NCI-H1417 (cell line): Measurements from ENCODE around the gene TNS2.

Experiments
- DNase-seq, 3 experiments: peaks; one replicate each; lab custom pipeline; 2025; lab: John Stamatoyannopoulos, UW

Gene TNS2

DNA sequence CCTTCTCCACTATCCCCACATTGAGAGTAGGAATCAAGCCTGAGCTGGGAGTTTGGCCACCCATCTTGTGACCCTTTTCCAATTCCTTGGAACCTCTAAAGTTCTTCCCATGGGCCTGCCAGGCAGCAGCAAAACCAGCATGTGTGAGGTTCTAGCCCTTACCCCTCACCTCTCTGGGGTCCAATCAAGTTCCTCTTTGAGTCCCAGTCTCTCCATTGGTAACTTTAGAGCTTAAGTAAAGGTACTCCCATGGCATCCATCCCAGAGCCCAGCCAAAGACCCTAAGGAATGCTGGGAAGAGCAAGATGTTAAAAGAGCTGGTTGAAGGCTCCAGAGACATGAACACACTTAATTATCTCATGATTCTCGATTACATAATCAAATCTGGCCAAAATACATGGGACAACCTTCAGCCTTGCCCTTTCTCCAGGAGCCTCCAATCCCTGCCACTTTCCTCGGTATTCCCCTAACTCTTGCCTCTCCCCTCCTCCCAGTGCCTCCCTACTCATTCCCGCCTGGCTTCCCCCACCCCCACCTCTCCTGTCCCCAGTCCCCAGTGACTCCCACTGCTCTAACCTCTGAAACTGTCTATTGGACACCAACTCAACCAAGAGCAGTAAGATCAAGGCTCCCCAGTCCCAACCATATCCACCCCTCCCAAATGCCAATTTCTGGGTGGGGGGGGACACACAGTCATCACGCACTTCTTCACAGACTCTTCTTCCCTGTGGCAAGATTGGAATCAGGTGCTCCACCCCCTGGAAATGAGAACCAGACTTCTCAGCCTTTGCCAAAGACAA is 4.8 kb upstream of the TNS2 start:
- DNase-seq, result no peak

DNA sequence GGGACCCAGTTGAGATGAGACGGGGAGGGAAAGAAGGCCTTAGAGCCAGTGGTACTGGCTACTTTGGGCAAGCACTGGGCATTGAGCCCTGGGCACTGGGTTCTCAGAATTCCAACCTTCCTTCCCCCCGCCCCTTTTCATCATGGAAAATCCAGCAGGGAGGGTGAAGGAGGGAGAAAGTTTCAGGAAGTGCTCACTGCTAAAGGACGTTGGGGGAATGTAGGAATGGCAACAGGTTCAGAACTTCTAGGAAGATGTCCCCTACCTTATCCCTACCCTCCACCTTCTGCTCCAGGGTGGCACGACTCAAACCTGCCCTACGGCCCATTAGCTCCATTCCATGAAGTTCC is 4.2 kb upstream of the TNS2 start:
- no peak for DNase-seq

DNA sequence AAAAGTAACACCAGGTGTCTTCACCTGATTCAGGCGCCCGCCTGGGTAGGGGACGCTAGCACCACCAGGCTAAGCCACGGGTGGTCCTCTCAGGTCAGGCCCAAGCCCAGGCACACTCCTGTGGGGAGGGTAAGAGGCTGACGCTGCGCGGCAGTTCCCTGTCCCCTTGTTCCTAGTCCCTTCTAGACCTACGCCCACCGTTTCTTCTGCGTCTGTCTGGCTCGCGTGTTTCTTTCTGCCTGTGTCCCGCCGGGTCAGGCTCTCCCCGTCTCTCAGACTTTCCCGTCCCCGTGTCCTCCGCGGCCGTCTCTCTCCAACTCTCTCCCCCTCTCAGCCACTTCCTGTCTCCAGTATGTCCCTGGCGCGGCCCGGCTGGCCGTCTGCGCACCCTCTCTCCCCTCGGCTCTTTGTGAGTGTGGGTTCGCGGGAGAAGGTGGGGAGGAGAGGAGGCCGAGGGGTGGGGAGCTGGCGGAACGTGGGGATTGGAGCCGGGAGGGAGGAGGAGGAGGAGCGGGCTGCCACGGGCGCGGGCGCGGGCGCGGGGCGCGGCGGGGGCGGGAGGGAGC is 3.1 kb upstream of the TNS2 start:
- peak; percentile 62 to 90 (median 88) for DNase-seq

DNA sequence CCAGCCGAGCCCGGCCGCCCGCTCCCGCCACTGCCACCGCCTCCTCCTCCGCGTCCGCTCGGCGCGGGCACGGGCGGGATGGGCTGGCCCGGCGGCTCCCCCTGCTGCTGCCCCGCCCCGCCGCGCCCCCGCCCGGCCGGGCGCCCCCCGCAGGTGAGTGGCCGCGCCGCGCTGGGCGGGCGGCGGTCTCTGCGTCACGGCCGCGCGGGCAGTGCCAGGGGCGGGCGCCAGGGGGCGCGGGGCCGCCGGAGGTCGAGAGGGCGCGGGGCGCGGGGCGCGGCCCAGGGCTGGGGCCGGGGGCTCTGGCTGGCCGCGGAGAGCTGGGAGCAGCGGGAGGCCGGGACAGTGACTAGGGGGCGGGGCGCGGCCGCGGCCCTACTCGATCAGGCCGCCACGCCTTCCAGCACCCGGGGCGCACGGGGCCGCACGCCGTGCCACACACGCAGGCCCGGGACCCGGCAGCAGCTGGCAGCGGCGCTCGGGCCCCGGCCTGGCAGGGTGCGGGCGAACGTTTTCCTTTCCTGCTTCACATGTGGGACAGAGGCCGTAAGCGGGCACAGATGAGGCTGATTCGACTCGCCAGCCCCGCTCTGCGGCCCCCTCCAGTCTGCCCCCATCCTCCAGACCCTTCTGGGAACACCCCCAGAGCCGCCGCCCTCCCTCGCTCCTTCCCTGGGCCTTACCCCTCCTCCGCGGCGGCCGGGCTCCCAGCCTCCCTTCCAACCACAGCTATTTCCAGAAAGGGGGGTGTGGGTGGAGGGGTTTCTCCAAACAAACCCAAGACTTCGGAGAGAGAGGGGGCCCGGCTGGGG is 2.4 kb upstream of the TNS2 start:
- DNase-seq, result peak; percentile 62 to 90 (median 88)

DNA sequence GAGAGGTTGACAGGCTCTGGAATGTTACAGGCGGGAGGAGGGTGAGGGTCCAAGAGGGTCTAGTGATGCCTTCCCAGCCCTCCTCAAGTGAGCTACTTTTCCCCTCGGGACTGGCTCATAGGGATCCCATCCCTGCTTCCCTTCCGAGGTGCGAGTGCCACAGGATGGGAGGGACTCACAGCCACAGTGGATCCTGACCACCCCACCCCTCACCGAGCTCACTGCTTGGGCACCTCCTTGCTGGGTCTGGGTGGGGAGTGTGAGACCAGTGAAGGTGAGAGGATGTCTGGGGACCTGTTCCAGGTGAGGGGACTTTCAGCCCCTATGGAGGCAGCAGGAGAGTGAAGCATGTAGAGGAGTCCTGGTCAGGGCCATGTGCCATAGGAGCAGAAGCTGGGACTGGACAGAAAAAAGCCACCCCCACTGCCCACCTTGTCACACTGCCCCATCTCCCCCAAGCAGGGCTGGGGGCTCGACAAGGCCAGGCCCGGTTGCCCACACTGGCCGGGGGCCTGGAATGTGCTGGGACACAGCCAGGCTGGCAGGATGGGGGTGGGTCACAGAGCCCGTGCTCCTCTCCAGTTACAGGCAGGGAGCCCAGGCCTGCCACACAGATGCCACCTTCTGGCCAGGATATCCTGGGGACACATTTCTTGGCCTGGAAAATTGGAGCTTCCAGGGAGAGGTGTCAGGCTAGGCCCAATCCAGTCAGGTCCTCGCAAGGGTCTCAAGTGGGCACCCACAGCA is 1.7 kb upstream of the TNS2 start:
- peak in 2 of 3 experiments; percentile 51 to 57 for DNase-seq

DNA sequence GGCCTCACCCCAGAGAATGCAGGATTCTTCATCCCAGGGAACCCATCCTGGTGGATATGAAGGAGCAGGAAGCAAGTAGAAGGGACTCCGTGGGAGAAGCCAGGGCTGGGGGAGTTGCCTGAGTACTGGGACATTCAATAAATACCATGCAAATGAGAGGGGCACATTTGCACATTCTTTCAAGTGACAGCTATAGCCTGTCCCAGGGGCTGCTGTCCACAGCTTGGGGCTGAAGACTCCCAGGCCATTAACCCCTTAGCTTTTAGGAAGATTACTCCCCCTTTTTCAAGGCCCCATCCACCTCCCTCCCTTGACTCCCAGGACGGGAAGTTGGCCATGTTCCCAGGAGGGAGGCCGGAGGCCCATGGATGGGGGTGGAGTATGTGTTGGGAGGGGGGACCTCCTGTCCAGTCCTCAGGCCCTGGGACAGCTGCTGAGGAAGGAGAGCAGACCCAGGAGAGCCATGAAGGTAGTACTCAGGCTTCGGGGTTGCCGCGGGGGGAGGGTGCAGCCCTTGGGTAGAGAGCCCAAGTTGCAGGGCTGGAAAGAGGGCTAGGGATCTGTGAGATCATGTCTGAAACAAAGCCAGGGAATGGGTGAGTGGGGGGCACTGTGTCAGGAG is 974 bp upstream of the TNS2 start:
- no peak for DNase-seq

DNA sequence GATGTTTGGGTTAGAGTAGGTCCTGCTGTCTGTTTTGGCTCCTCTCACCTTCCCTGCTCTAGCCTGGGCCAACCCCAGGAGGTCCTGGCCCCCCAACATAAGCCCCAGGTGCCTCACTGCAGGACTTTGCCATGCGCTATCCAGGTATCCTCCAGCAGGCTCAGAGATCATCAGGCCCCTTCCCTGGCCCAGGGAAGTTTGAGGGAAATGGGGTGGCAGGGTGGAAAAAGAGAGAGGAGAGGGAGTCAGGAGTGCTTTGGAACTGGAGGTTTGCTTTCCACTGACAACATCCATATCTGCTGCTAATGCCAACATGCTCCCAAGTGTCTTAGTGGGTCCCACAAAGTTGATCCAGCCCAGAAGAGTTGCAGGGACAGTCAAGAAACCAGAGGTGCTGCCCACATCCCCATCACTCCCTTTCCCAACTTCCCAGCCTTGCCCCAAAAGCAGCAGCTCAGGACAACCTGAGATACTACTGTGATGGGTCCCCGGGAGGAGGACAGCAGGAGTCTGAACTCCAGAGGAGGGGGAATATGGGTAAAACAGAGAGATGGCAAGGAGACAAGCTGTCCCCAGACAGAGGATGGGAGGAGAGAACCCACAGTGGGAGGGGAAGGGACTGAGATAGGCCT is 677 bp downstream of the TNS2 start:
- no peak for DNase-seq

DNA sequence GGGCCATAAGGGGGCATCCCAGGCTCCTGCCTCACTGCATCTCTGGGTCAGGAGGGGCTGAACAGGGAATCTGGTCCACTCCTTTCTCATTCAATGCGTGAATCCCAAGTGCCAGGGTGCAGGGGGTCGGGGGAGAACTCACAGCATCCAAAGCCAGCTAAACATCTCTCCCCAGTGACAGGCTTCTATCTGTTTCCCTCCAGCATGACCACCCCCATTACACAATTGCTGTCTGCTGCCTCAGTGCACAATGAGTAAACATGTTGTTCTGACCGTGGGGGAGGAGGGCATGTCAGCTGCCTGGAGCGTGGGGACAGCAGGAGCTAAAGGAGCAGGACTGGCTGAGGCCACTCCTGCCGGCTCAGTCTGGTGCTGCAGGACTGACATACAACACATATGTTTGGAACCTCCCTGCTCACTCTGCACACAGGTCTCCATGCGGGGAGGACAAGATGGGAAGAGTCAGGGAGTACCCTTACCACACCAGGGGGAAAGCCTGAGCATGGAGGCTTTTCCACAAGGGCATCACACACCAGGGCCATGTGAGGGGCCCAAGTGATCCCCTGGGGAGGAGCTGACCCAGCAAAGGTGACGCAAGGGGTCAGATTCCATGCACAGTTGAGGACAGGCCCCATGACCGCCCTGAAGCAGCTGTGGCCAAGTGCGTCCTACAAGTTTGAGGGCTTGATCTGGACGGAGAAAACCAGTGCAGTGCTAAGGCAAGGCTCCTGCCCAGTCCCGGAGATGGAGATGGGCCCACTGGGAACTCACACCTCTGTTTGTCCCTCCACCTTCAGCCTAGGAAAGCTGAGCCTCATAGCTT is 1.4 kb downstream of the TNS2 start:
- peak in 2 of 3 experiments; percentile 56 to 81 for DNase-seq

DNA sequence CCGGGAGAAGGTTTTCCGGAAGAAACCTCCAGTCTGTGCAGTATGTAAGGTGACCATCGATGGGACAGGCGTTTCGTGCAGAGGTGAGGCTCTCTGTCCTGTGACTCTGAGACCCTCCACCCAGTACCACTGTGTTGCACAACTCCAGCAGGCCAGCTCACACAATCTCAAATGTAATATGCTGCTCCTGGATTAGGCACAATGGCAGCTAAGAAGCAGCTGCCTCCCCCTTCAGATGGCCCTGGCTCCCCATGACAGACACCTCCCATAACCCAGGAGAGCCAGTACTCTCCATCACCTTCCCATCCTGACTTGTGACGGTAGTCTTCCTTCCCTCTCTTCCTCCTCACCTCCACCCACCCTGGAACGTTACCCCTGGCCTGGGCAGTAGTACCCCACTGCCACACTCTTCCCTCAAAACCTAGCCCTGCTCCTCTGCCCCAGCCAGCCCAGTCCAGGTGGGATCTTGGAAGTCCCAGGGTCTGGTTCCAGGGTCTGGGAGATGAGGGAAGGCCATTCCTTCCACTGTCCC is 2.1 kb downstream of the TNS2 start:
- no peak for DNase-seq

DNA sequence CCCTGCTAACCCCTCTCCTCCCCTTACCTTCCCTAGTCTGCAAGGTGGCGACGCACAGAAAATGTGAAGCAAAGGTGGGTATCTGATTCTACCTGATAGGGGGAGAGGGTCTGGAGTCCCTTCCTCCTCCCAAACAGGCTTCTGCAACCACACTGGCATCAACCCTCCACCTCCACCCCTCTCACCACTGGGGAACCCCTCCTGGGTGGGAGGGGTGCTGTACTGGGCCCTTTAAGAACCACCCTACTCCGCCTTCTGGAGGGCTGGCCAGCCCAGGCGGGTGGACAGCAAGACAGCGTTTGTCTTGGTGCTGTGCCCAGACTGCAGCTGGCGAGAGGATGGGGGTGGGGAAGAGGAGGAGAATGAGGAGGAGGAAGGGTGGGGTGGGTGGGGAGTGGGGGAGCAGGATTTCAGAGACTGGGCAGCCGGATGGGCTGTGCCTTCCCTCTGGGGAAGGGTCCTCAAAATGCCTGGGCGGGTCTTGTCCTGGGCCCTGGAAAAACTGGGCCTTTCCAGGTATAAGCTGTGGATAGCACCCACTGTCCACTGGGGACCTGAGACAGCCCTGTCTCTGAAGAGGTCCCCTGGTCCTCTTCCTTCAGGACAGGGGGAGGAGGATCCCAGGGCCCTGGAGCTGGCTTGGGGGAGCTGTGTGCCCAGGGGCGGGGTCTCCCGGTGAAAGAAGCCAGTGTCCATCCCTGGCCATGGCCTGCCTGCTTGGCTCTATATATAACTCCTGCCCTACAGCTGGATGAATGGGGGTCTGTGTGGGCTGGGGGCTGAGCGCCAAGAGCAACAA is 2.8 kb downstream of the TNS2 start:
- DNase-seq, result peak in 2 of 3 experiments; percentile 32 to 56

DNA sequence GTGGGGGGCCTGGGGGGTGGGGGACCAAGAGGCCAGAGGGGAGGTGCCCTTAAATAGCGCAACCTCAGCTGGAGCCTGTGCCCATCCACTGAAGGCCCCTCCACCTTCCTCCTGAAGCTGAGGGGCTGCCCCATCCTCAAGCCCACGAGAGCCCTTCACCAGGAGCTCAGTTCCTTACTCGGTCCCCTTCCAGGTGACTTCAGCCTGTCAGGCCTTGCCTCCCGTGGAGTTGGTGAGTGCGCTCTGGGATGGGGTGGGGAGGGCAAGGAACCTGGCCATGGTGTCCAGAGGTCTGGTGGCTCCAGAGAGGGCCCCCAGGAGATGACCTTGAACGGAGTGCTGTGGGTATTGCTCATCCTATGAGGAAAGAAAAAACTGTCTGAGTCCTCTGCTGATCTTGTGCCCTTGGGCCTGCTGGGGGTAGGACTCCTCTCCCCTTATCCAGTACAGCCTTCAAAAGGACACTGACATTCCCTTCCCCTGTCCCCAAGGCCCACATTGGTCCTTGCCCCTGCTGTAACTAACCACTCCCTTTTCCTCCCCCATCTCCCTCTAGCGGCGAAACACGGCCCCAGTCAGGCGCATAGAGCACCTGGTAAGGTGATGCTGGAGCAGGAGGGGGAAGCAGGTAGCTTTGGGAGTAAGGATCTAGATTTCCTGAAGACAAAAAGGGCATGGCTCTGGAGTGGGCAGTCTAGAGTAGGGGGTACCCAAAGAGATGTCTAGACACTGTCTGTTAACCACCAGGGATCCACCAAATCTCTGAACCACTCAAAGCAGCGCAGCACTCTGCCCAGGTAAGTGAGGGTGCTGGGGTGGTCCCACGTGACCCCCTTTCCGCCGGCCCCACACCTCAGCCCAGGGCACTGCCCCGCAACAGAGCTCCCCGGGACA is 3.6 kb downstream of the TNS2 start:
- peak; percentile 81 to 88 (median 85) for DNase-seq

DNA sequence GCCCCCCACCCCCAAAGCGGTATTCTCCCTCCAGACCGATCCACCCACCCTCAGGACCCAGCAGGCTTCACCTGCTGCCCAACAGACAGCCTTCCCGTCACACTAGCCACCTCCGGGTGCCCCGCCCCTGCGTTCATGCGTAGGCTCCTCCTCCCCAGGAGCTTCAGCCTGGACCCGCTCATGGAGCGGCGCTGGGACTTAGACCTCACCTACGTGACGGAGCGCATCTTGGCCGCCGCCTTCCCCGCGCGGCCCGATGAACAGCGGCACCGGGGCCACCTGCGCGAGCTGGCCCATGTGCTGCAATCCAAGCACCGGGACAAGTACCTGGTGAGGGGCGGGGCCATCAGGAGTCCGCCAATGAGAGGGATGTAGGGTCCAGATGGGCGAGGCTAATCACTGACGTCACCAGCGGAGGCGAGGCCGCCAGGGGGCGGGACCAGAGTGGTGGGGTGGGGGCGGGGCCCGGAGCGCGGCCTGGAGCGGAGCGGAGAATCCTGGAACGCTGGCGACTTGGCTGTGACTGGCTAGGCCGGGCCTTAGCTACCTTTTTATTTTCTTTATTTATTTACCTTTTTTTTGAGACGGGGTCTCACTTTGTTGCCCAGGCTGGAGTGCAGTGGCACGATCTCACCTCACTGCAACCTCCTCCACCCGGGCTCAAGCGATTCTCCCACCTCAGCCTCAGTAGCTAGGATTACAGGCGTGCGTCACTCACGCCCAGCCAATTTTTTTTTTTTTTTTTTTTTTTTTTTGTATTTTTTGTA is 4.4 kb downstream of the TNS2 start:
- DNase-seq, result peak; percentile 98 to 99 (median 98)

DNA sequence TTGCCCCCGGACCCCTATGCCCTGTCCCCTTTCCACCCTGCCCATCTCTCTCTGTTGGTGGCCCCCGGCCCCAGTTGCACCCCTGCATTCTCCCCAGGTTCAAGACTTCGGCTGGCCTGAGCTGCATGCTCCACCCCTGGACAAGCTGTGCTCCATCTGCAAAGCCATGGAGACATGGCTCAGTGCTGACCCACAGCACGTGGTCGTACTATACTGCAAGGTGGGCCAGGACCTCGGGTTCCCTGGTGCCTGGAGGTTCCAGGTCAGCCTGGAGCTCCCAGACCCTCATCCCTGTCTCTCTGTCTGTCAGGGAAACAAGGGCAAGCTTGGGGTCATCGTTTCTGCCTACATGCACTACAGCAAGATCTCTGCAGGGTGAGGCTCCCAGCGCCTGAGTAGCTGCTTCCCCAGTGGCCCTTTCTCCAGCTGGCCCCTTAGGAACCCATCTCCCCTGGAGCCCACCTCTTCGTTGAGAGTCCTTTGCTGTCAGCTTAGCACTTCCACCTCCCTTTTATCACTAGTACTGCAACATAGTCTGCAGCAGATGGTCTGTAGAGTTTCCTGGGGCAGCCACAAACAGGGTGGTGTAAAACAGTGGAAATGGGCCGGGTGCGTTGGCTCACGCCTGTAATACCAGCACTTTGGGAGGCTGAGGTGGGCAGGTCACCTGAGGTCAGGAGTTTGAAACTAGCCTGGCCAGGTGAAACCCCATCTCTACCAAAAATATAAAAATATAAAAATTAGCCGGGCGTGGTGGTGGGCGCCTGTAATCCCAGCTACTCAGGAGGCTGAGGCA is 5.8 kb downstream of the TNS2 start:
- DNase-seq, result no peak

DNA sequence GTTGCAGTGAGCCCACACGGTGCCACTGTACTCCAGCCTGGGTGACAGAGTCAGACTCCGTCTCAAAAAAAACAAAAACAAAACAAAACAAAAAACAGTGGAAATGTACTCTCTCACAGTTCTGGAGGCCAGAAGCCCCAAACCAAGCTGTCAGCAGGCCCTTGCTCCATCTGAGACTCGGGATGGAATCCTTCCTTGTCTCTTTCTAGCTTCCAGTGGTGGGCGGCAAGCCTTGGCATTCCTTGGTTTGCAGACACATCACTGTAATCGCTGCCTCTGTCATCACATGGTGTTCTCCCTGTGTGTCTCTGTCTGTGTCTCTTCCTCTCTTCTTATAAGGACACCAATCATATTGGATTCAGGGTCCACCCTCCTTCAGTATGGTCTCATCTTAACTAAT is 6.4 kb downstream of the TNS2 start:
- no peak for DNase-seq

DNA sequence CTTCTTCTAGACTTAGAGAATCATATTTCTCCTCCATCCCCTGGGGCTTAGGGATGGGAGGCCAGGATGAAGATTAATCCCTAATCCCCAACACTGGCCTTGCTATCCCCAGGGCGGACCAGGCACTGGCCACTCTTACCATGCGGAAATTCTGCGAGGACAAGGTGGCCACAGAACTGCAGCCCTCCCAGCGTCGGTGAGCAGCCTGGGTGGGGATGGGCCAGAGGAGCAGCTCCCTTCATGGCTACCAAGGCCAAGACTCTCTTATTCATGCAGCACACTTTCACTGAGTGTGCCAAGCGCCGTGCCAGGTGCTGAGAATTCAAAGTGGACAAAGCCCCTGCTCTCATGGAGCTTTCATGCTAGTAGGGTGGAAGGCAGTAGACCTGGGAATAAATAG is 7.0 kb downstream of the TNS2 start:
- no peak for DNase-seq

DNA sequence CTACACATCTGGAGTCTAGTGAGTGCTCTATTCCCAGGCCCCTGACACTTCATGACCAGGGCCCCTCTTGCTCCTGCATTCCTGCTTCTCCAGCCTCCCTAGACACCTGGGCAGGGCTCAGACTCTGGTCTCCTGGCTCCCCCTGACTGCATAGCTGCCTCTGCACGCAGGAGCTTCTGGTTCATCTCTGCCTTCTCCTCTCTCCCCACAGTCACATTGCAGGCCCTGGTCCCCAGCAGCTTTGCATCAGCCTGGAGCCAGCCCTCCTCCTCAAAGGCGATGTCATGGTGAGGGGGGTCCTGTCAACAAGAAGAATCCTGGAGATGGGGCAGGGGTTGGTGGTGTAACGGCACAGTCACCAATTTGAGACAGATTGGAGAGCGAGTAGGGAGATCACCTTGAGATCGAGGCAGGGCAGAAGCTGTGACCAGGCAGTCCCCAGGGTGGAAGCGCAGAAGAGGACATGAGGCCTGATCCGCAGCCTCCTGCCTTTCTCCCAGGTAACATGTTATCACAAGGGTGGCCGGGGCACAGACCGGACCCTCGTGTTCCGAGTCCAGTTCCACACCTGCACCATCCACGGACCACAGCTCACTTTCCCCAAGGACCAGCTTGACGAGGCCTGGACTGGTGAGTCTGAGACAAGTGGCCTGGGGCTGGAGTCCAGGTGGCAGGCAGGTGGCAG is 8.1 kb downstream of the TNS2 start:
- DNase-seq, result peak in 1 of 3 experiments; percentile 23
